Glomerular visceral epithelial cell (primary cell): ENCODE measurements around the gene DTNB.
A peak's percentile ranks its signal among the peaks of the same experiment; 100 is the strongest.

Experiments
- DNase-seq: peaks from one replicate; pipeline ENCODE4 v3.0.0-alpha.2; 2016; ENCODE audit errors: extremely low spot score

The DTNB gene

GRCh38 chr2:25505182-25505581, 168.2 kb downstream of the DTNB start:
- no peak for DNase-seq

GRCh38 chr2:25504266-25504665, 169.1 kb downstream of the DTNB start:
- DNase-seq, result no peak

GRCh38 chr2:25499157-25499556, 174.2 kb downstream of the DTNB start:
- no peak for DNase-seq

DNA sequence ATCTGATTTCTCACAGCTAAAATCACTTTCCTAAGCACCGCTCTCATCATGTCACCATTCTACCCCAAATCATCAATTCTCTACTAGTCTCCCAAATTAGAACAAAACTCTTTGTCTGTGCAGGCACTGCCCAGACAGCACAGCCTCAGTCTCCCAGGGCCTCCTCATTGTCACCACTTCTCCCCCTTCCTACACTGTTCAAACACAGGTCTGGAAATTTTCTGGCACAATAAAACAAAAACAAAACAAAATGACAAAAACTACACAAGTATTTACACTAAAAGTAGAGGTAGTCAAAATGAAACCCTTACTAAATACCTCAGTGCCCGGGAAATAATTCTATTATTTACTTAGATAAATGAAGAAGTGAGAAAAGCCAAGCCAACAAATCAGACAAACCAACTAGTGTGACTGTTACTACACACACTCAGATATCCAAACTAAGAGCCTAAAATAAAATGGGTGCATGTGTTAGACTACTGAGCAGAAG, 175.4 kb downstream of the DTNB start:
- no peak for DNase-seq

DNA sequence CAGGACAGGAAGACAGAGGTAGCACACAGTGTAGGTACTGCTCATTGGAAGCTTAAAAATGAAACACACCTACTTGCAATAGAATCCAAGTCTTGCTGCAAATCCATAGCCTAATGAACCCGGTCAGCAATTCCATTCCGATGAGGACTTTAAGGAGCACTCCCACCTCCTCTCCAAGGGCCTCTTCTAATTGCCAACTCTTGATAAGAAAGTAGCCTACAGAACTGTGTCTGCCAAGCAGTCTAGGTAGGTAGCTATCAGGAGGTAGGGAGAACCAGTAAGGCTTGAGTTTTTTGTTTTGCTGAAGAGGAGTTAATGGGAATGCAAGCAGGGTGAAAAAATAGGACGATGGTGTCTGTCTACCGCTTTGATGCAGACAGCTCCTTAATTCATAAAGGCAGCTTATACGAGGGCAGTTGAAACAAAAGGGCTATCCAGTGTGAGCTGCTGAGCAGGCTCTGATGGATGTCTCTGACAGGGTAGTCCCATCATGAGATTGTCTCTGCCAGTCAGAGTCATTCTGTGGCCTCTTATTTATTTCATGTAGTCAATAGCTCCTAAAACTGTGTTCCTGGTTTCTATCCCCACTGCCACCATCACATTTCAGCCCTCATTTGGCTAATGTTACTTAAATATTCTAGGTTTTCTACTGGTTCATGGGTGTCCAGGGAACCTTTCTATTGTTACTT, 176.0 kb downstream of the DTNB start:
- DNase-seq, result no peak

GRCh38 chr2:25494616-25495015, 178.8 kb downstream of the DTNB start:
- DNase-seq, result no peak

- DNase-seq, result no peak
These were observed 180.2 kb downstream of the DTNB start for GRCh38 chr2:25493207-25493606.

GRCh38 chr2:25492726-25493125, 180.7 kb downstream of the DTNB start:
- DNase-seq, result no peak

GRCh38 chr2:25491966-25492532, 181.3 kb downstream of the DTNB start:
- no peak for DNase-seq

DNA sequence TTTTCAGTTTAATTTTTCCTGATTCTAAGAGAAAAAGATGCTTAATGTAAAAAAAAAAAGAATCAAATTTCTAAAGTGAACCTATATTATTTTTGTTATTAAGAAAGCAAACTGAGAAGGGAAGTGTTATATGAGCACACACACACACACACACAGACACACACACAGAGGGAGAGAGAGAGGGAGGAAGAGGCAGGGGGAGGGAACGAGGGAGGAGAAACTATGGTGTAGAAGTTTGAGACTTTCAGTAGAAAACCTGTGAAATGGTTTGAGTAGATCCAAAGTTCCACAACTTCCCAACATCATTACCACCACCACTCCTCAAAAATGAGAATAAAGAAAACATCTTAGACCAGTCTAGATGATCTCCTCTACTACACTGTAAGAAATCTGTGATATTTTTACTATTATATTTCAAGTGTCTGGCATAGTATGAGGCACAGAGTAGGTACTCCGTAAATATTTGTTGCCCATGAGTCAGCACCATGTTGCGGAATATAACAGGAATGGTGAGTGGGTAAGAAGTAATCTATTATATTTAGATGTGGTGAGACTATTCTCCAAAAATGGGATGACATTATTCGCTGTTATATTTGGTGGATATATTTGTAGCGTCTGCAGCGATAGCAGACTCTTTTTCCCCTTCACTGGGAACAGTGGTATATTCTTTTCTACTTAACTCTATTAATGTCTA, 182.2 kb downstream of the DTNB start:
- no peak for DNase-seq

DNA sequence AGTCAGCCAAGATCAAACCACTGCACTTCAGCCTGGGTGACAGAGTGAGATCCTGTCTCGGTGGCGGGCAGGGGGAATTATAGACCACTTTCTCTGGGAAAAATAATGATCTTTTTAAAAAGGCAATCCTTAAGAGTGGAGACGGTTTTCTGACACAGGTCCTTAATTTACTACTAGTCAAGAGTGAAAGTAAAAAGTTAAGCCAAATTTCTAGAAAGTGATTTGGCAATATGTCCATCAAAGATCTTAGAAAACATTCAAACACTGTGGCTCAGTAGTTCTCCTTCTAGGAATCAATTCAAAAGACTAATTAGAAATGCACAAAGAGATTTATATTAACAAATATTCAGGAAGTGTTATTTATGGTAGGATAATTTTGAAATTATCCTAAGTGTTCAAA, 183.2 kb downstream of the DTNB start:
- DNase-seq, result no peak

GRCh38 chr2:25489631-25490030, 183.7 kb downstream of the DTNB start:
- no peak for DNase-seq

- DNase-seq, result no peak
These were observed 189.6 kb downstream of the DTNB start for GRCh38 chr2:25483607-25484266.

DNA sequence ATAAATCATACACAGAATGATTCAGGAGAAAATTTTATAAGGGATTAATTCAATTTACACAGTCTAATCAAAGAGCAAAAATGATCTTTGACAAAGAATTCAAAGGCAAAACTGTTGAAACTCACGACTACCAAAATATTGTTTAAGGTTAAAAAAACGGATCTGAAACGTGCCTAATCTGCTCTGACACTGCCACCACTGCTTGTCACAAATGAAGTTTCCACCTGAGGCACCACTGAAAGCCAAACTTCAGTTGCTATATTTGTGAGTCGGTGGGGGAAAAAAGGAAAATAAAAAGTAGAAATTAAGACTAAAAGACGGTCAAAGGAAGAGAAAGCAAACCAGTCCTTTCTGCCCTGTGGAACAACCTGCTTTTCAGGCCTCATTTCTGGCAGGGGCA, 191.0 kb downstream of the DTNB start:
- DNase-seq, result no peak

DNA sequence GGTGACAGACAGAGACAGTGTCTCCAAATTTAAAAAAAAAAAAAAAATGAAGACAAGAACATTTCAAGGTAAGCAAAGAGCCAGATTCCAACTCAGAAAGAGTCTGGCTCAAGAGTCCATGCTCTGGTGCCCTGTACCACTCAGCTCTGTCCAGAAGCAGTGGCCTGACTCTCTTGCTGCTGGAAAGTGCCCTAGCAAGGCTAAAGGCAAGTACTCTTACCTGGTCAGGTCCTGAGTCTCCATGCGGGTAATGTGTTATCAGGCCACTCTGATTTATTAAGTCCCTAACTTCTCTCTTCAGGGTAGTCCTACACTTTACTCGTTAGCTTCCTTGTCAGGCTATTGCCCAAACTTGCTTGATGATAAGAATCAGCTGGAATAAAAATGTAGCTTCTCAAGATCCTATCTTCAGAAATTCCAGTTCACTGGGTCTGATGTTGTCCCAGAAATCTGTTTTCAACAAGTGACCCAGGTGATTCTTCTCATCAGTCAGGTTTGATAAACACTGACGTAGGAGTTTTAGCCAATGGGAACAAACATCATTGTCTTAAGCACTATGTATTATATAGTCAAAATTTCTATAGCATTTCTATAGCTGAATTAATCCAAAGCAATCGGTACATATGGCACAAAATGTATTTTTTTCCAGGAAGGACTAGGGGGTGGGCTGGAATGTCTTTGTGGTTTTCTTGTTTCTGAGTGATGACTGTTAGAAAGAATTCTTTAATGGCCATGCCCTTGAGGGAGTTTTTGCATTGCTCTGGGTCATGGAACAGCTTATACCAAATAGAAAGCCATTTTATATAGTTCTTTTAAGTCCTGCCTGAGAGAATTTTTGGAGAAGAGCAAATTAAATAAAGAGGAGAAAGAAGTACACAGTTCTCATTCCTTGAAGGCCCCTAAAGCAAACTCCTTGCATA, 191.7 kb downstream of the DTNB start:
- peak; percentile 26 for DNase-seq

GRCh38 chr2:25480561-25480960, 192.8 kb downstream of the DTNB start:
- no peak for DNase-seq

DNA sequence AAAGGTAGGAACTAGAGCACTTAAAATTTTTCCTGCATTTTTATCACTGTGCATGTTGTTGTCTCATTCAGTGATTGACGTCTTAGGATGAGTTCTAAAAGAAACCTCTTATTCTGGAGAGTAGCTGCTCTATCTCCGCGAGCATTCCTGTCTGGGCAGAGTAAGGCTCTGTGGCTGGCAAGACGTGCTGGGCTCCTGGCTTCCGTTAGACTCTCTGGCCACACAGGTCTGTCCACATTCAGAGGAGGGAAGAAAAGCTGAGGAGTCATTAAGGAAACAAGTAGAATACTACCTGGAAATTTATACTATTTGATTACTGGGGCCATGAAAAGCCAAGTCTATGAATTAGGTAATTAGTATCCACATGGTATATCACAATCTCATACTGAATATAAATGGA, 193.6 kb downstream of the DTNB start:
- DNase-seq, result no peak

- DNase-seq, result no peak
These were observed 194.6 kb downstream of the DTNB start for GRCh38 chr2:25478736-25479135.

GRCh38 chr2:25473758-25474340, 199.5 kb downstream of the DTNB start:
- DNase-seq, result peak; percentile 75

- no peak for DNase-seq
These were observed 200.2 kb downstream of the DTNB start for GRCh38 chr2:25473131-25473530.

DNA sequence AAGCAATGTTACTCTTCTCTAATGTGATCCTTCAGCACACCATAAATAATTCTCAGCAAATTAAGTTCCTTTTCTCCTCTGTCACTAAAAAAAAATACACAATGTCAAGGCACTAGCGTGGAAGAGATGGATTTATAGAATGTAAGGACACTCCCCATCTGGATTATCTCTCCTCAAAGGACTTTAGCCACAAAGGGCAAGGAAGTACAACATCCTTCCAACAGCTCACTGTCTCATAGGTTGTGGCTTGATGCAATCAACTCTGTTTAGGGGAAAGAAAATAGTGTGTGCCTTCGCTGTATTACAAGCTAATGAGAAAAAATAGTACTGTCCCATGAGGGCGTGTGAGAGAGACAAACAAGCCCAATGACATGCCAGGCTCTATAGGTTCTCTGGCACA, 202.6 kb downstream of the DTNB start:
- no peak for DNase-seq
